OCI-LY1 (cell line): ENCODE data around the gene RHBDD3.

Experiments used
- H2AFZ ChIP-seq: fragments of 200-600 bp; sonication (generic), shearing (Covaris generic); 2 replicates; pipeline ENCODE4 v1.6.0; 2014; ENCODE audit warnings: antibody characterized with exemption, mild to moderate bottlenecking, low read length
- H3F3A ChIP-seq: fragments of 200-600 bp; sonication (generic), shearing (Covaris generic); 2 replicates; pipeline ENCODE4 v1.6.0; 2014; ENCODE audit warnings: mild to moderate bottlenecking, antibody characterized with exemption, low read length, moderate library complexity; ENCODE audit not compliant: insufficient read depth
- H3K27ac ChIP-seq: fragments of 200-600 bp; sonication (generic); 2 replicates; pipeline ENCODE4 v1.5.1; 2014; ENCODE audit warnings: low read length, mixed run types, mild to moderate bottlenecking, low read depth; ENCODE audit not compliant: poor library complexity, severe bottlenecking
- H3K27me3 ChIP-seq: fragments of 200-600 bp; sonication (generic); 2 replicates; pipeline ENCODE4 v1.6.0; 2014; ENCODE audit warnings: antibody characterized with exemption, mild to moderate bottlenecking, low read length, moderate library complexity; ENCODE audit not compliant: insufficient read depth
- H3K36me3 ChIP-seq: fragments of 200-600 bp; sonication (generic); 2 replicates; pipeline ENCODE4 v1.6.1; 2014; ENCODE audit warnings: mild to moderate bottlenecking, antibody characterized with exemption, low read length, moderate library complexity, mixed read lengths; ENCODE audit not compliant: insufficient read depth
- H3K4me1 ChIP-seq: fragments of 200-600 bp; sonication (generic); 2 replicates; pipeline ENCODE4 v1.5.1; 2014; ENCODE audit warnings: mild to moderate bottlenecking, low read length, moderate library complexity; ENCODE audit not compliant: insufficient read depth, severe bottlenecking
- H3K4me2 ChIP-seq: fragments of 200-600 bp; sonication (generic), shearing (Covaris generic); 2 replicates; pipeline ENCODE4 v1.6.1; 2014; ENCODE audit warnings: low read length
- H3K4me3 ChIP-seq: fragments of 200-600 bp; sonication (generic); 2 replicates; pipeline ENCODE4 v1.5.1; 2014; ENCODE audit warnings: low read length, low read depth, mild to moderate bottlenecking, mixed read lengths; ENCODE audit not compliant: poor library complexity, severe bottlenecking
- H3K79me2 ChIP-seq: fragments of 200-600 bp; shearing (Covaris generic); 2 replicates; pipeline ENCODE4 v1.6.1; 2016; ENCODE audit warnings: mixed run types, low read length, mixed read lengths; ENCODE audit not compliant: insufficient read depth
- H3K9ac ChIP-seq: fragments of 200-600 bp; sonication (generic), shearing (Covaris generic); 2 replicates; pipeline ENCODE4 v1.6.1; 2014; ENCODE audit warnings: mild to moderate bottlenecking, low read length, mixed read lengths
- H3K9me2 ChIP-seq: fragments of 200-600 bp; sonication (generic), shearing (Covaris generic); 2 replicates; pipeline ENCODE4 v1.6.1; 2014; ENCODE audit warnings: low read depth, mild to moderate bottlenecking, low read length, mixed read lengths
- H3K9me3 ChIP-seq: fragments of 200-600 bp; shearing (Covaris generic); 2 replicates; pipeline ENCODE4 v1.6.1; 2014; ENCODE audit warnings: low read length, mixed read lengths
- H4K20me1 ChIP-seq: fragments of 200-600 bp; sonication (generic), shearing (Covaris generic); 2 replicates; pipeline ENCODE4 v1.6.0; 2016; ENCODE audit warnings: mild to moderate bottlenecking, low read length; ENCODE audit not compliant: insufficient read depth
- EZH2 ChIP-seq: fragments of 200-600 bp; sonication (generic), shearing (Covaris generic); IDR thresholded peaks from 2 replicates; pipeline ENCODE4 v1.8.0; 2017; ENCODE audit warnings: borderline replicate concordance, mixed run types, mild to moderate bottlenecking, antibody characterized with exemption, low read length, moderate library complexity, mixed read lengths
- TF ChIP-seq, protein P1 (sequence below): fragments of 200-600 bp; sonication (generic), shearing (Covaris generic); IDR thresholded peaks from 2 replicates; pipeline ENCODE4 v1.5.1; 2017; ENCODE audit warnings: mild to moderate bottlenecking, antibody characterized with exemption, low read length, moderate library complexity, mixed read lengths

Gene RHBDD3

GRCh38 chr22:29292379-29292778 is 24.6 kb upstream of the RHBDD3 start:
- H3K27ac ChIP-seq: no peak overlapping the region
- no peak for TF ChIP-seq EZH2
- TF ChIP-seq, protein P1, sequence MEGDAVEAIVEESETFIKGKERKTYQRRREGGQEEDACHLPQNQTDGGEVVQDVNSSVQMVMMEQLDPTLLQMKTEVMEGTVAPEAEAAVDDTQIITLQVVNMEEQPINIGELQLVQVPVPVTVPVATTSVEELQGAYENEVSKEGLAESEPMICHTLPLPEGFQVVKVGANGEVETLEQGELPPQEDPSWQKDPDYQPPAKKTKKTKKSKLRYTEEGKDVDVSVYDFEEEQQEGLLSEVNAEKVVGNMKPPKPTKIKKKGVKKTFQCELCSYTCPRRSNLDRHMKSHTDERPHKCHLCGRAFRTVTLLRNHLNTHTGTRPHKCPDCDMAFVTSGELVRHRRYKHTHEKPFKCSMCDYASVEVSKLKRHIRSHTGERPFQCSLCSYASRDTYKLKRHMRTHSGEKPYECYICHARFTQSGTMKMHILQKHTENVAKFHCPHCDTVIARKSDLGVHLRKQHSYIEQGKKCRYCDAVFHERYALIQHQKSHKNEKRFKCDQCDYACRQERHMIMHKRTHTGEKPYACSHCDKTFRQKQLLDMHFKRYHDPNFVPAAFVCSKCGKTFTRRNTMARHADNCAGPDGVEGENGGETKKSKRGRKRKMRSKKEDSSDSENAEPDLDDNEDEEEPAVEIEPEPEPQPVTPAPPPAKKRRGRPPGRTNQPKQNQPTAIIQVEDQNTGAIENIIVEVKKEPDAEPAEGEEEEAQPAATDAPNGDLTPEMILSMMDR: no peak
- peaks cover 5% of the 10 kb centered on the region; the same call in 1 of the 2 replicates for H3F3A ChIP-seq
- H3K36me3 ChIP-seq: peaks cover 100% of the 10 kb centered on the region
- H3K9me3 ChIP-seq: no peaks in the 10 kb centered on the region
- H2AFZ ChIP-seq: no peak overlapping the region
- no peaks in the 10 kb centered on the region for H3K27me3 ChIP-seq
- no peaks in the 10 kb centered on the region for H3K4me1 ChIP-seq
- H4K20me1 ChIP-seq: 0 out of 2 replicates have a peak, but pooled peaks cover 2% of the 10 kb centered on the region
- H3K4me2 ChIP-seq: no peak overlapping the region
- H3K79me2 ChIP-seq: no peaks in the 10 kb centered on the region
- no peak overlapping the region for H3K9ac ChIP-seq
- H3K4me3 ChIP-seq: no peak overlapping the region
- H3K9me2 ChIP-seq: no peaks in the 10 kb centered on the region

DNA sequence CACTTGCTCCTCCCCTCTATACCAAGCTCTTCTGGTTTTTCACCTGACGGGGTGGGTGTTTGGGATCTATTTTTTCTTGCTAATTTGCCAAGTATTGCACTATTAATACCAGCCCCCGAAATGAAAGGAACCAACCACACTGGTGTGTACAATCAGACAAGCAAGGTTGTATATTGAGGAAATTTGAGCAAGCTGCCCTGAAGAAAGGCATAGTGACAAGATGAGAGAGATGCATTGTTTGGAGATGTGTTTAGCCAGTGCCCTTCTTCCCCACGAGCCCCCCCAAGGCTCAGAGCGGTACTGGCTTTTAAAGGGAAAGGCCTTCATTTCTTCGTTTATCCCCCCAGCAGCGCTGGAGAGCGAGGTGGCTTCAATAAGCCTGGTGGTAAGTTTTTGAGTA is 23.4 kb upstream of the RHBDD3 start:
- H3K4me2 ChIP-seq: no peak overlapping the region
- no peaks in the 10 kb centered on the region for H3K9me2 ChIP-seq
- no peak overlapping the region for H3K9ac ChIP-seq
- peaks cover 100% of the 10 kb centered on the region for H3K36me3 ChIP-seq
- H3K27me3 ChIP-seq: no peaks in the 10 kb centered on the region
- no peaks in the 10 kb centered on the region for H3K9me3 ChIP-seq
- H3K4me3 ChIP-seq: no peak overlapping the region
- 0 out of 2 replicates have a peak, but pooled peaks cover 2% of the 10 kb centered on the region for H4K20me1 ChIP-seq
- H3K79me2 ChIP-seq: no peaks in the 10 kb centered on the region; the same call in 1 of the 2 replicates
- H2AFZ ChIP-seq: no peak overlapping the region
- H3K27ac ChIP-seq: no peak overlapping the region
- no peaks in the 10 kb centered on the region for H3K4me1 ChIP-seq
- peaks cover 5% of the 10 kb centered on the region; the same call in 1 of the 2 replicates for H3F3A ChIP-seq
- TF ChIP-seq, protein P1: no peak
- TF ChIP-seq EZH2: no peak

- Histone ChIP-seq H3K4me3 (no peak overlapping the region), H3K4me1 (no peaks in the 10 kb centered on the region), H3K4me2 (no peak overlapping the region), H2AFZ (no peak overlapping the region), H3K9me2 (no peaks in the 10 kb centered on the region), H3K9ac (no peak overlapping the region), H3K27me3 (no peaks in the 10 kb centered on the region), H3F3A (peaks cover 5% of the 10 kb centered on the region; the same call in 1 of the 2 replicates), H3K9me3 (no peaks in the 10 kb centered on the region), H3K79me2 (no peaks in the 10 kb centered on the region; the same call in 1 of the 2 replicates), H3K27ac (no peak overlapping the region), H4K20me1 (0 out of 2 replicates have a peak, but pooled peaks cover 2% of the 10 kb centered on the region), H3K36me3 (peaks cover 100% of the 10 kb centered on the region)
- TF ChIP-seq EZH2: no peak
- TF ChIP-seq, protein P1: no peak
Observed at GRCh38 chr22:29290061-29290460, 22.3 kb upstream of the RHBDD3 start.
